Activated CD4-positive, CD25-positive, alpha-beta regulatory T cell treated with anti-CD3 and anti-CD28 coated beads, Interleukin-2, amount 50 U/mL, for 72 hours (primary cell): ENCODE data around the gene TBC1D4.

Experiments
- DNase-seq: peaks from one replicate; pipeline ENCODE4 v3.0.0; 2021

The TBC1D4 gene

DNA sequence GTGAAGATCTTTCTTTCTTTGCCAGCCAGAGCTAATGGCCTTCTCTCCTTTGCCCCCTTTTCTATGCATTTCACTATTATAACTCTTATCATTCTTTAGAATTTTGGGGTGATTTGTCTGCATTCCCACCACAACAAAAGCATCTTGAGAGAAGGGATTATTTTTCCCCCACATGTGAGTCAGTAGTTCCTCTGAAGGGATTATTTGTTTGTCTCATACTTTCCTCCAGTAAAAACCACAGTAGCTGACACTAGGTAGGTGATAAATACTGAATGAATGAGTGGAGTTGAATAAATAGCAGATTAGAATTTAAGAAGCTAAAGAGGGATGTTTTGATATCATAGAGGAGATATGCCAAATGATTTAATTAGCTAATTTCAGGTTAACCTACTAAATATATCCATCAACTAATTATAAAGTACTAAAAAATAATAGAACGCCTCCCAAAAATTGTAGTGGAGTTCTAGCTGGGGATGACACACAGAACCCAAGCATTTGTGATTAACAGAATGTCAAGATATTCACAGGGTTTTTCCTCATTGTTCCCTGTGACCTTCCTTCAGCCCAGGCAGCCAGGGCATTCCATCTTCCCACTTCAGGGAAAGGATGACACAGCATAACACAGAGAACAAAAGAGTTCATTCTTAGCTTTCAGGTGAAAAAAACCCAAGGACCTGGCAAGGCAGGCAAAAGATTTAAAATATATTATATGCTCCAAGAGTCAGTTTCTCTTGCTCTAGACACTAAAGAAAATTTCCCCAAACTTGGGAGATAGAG is 3.5 kb upstream of the TBC1D4 start:
- DNase-seq: no peak

DNA sequence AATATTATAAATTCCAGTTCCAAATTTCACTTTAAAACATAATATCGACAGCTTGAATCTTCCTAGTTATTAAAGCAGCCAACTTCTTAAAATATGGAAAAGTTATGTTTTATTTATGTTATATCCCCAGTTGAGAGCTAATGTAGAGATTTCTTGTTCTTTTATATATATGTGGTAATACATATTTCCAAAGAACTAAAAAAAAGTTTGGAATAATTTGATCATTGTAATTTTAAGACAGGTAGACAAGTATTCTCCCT is 781 bp upstream of the TBC1D4 start:
- DNase-seq: no peak

DNA sequence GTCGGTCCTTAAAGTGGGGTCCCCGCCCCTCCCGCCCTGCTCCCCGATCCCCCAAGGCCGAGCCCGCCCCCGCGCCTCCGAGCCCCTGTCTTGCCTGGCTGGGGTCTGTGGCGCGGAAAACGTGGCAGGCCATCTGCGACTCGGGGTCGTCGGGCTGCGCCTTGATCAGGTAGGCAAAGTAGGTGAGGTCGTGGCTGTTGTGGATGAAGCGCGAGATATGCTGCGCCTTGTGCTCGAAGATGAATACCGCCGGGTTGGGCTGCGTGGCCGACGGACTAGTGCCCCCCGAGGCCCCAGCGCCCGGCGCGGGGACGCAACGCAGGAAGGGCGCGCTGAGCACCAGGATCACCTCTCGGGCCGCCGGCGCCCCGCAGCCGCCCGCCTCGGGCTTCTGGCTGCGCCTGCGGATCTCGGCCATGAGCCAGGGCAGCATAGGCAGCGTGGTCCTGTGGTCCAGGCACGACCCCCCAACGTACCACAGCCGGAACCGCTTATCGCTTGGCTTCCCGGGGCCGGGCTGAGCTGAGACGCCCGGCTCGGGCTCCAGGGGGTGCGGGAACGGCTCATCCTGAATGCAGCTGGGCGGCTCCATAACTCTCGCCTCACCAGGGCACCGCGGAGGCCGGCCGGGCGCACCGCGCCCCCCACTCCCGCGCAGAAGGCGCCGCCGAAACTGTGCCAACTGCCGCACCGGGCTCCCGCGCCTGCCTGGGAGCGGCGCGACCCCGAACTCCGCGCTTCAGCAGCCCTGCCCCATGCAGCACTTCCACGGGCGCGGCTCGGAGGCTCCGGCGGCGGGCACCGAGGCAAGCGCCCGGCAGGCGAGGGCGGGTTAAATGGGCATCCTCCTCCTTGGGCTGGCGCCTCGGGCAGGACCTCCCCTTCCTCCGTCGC is 546 bp downstream of the TBC1D4 start:
- DNase-seq: peak; percentile 38

DNA sequence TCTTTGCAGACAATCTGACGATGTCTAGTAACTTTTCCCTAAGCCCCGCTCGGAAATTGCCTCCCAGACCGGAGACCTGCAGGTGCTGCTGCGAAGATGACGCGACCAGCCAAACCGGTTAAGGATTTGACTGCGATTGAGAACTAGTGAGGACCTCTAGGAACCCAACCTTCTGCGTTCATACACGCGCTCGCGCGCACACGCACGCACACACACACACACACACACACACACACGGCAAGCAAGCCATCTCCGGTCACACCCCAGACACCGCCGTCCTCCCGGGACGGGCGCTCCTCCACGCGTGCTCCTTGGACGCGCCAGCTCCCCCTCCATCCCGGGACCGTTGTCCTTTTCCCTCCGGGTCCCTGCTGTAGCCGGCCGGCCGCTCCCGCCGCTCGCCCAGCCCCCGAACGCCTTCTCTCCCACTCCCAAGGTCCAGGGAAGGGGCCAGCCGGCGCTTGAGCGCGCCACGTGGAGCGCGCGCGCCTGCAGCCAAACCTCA is 1.2 kb downstream of the TBC1D4 start:
- DNase-seq: no peak

DNA sequence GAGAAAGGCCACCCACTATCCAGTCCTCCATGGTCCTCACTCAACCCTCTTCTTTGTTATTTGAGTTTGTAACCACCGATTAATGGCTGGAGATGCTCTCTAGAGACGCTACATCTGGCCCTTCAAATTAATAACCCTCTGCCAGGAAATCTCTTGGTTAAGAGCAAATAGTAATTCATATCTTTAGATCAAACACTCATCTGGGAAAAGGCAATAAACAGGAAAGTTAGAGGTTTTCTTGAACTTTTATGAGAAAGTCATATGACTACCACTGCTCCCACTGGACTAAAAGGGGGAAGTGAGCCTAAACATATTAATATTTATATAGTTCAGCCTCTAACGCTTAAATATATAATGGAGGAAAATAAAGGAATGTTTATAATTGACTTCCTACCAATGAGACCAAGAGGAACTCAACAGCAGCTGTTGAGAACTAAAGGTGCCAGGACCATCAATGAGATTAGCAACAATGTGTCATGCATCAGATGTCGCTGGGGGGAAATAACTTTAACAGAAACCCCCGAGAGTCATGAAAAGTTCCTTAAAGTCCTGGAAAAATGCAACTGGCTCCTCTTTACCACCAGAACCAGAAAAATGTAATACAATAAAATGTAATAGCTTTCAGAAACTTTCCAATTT is 2.7 kb downstream of the TBC1D4 start:
- no peak for DNase-seq

DNA sequence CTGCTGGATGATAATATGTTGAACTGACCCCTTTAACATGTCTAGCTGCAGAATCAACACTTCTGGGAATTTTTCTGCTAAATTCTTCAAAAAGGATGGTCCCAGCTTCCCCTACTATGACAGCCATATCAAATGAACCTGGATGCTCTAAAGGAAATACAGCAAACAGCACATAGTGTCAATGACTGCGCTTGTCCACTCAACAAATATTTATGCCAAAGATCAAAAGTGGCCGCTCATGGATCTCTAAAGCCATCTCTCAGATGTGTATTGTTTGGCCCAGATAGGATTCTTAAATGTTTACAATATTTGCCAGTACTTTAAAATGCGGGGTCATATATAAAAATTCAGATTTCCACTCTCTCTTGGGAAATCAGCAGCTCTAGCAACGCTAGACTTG is 3.3 kb downstream of the TBC1D4 start:
- DNase-seq: no peak

DNA sequence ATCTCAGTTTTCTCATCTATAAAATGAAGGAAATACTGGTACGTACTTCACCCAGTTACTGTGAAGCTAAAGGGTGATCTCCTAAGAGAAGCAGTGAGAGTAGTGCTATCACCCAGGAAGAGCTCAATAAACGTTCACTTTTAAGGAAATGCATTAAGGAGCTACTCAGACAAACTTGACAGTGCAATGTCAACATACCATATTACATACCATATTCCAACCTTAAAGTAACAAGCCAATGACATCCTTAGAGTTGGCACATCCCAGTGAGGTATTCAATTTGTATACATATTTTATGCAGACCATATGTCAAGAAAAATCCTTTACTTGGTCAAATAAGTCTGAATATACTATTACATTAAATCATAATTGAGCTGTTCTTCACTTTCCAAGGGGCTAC is 7.0 kb downstream of the TBC1D4 start:
- no peak for DNase-seq

DNA sequence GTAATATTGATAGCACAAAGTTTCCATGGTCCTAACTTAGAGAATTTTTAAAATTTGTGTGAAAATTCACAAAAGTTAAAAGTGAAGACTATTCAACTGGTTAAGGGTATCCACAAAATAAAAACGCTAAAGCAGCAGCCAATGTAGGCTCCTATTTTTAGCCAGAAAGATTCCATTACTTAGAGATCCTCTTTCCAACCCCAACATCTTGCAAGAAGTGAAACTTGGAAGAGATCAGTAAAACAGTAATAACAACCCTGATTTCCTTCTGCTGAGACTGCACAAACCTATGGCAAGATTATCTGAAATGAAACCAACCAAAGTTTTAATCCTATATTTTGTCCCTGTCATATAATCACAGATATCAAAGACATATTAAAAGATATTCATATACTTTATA is 8.5 kb downstream of the TBC1D4 start:
- no peak for DNase-seq

DNA sequence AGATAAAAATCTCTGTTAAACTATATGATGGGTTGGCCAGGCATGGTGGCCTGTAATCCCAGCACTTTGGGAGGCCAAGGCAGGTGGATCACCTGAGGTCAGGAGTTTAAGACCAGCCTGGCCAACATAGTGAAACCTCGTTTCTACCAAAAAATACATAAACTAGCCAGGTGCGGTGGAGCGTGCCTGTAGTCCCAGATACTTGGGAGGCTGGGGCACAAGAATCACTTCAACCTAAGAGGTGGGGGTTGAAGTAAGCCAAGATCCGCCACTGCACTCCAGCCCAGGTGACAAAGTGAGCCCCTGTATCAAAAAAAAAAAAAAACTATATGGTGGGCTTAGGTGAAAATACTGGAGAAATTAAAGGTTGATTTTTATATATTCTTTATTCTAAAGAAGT is 11.3 kb downstream of the TBC1D4 start:
- no peak for DNase-seq

DNA sequence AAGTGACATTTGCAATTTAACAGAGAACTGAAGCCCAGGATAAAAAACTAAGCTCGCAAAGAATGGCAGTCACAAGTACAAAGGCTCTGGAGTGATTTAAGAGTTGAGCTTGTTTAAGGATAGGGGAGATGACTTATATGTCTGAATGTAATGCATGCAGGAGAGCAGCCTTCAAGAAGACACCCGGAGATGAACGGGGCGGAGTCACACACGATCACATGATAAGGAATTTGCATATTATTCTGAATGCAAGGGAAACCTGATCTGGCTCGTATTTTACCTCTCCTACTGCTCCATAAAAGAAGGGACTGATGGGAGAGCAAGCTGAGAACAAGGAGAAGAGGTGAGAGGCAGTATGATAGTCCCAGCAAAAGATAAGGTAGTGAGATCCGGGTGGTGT is 12.9 kb downstream of the TBC1D4 start:
- DNase-seq: no peak

DNA sequence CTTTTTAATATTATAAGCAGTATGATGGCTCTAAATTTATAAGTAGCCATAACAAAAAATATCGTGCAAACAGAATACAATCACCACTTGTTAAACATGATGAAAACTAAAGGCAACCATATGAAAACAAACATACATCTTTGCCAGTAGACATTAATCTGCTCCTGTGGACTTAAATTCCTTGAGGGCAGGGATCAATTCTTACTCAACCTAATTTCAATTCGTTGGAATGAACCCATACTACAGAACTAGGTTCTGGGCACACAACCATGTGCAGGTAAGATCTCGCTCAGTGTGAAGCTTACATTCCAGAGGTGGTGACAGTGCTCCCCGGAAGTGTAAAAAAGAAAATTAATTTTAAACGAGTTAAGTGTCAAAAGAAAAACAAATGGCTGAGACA is 13.4 kb downstream of the TBC1D4 start:
- DNase-seq: no peak

DNA sequence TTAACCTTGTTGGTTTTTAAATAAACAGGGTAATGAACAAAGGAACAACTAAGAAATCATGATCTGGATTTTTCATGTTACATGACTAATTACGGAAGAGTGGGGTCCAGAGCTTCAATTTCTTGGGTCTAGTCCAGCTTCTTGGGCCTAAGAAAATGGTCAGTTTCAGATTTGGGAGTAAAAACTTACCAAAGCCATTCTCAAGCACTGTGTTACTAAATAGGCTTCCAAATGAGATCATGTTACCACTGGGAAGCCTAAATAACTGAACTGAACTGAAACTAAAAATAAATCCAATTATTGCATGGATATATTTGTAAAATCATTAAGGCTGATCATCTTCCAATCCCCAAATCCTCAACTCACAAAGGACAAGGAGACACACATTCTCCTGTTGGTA is 13.9 kb downstream of the TBC1D4 start:
- DNase-seq: no peak

DNA sequence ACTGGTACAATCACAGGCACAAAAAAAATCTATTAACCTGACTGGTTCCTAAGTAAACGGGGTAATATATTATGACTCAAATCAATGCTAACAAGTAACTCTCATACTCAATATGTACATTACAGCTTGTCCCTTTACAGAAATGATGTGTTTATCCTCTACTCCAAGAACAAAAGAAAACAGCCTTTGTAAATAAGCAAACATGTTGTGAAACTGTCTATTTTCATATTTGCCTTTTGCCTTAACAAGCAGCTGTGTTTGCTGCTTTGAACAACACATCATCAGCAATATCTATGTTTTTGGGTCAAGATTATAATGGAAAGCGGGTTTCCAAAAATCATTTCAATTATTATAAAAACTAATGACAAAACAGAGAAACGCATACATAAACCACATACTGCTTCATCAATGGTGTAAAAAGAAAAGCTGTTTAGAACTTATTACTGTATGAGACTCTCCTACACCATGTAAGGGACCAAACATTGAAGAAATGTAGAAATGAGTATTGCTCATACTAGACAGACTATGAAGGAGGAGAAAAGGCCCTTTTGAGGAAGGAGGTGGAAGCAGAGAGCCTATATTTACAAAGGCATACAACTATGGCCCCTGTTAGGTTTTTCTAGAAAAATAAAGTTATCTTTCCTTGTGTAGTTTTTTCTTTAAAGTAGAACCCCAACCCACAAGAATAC is 14.8 kb downstream of the TBC1D4 start:
- DNase-seq: no peak

DNA sequence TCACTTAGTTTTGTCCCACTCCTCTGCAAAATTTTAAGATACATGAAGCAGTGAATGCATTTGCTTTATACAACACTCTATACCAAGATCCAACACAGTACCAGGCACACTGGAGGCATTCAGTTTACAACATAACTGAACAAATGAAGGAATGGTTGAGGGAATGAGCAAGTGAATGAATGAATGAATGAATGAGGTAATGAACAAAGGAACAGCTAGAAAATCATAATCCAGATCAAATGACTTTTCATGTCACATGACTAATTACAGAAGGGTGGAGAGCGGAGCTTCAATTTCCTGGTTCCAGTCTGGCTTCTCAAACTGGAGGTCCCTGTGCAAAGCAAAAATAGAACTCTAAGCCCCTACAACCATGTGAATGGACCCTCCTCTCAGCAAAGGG is 16.7 kb downstream of the TBC1D4 start:
- DNase-seq: no peak

DNA sequence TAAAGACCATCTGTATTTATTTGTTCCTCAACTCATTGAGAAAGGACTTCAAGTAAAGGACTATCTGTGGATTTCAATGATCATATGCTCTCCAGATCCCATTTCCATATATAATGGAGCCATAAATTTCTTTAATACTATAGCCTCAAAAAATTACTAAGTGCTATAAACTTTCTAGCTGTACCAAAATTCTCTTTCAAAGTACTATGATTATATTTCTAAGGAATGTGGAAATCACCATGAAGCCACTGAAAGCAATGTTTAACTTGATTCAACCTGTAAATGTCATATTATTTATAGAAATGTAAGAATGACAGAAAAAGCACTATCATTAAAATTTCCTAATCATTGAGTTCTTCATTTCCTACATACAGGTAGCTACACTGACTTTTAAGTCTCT is 20.7 kb downstream of the TBC1D4 start:
- DNase-seq: no peak

DNA sequence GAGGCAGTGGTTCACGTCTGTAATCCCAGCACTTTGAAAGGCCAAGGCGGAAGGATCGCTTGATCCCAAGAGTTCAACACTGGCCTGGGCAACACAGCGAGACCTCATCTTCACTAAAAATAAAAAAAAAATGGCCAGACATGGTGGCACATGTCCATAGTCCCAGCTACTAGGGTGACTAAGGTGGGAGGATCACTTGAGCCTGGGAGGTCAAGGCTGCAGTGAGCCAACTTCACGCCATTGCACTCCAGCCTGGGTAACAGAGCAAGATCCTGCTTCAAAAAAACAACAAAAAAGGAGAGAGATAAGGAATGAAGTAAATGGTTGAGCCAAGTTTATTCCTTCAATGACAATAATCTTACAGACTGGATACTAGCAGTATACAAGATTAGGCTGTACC is 21.3 kb downstream of the TBC1D4 start:
- DNase-seq: no peak

DNA sequence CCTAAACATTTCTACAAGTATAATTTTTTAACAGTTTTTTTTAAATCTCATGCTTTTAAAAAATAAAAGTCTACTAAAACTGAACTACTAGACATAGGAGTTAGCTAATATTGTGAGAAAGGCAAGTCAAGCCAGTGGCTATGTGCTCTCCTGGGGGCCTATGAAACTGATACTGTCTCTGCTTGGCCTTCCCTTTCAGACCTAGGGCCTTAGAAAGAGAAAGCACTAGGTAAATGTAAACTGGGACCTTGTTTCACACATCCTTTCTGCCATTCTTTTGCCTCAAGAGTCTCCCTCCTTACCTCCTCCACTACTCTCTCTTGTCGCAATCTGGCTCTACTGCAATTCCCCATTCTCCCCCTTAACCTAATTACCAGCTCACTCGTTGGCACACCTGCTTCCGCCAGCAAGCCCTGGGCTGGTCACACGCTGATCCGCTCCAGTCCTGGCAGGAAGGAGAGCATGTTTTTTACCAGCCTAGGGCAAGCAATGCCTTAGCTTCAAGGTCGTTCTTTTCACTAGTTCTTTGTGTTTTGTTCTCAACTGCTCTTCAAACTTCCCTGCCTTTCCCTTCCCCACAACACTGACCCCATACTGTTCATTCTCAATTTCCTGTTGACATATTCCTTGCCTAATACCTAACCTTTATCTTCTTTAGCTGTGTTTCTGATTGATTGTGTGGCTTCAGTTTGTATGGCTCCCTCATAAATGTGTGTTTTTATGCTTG is 23.1 kb downstream of the TBC1D4 start:
- no peak for DNase-seq

DNA sequence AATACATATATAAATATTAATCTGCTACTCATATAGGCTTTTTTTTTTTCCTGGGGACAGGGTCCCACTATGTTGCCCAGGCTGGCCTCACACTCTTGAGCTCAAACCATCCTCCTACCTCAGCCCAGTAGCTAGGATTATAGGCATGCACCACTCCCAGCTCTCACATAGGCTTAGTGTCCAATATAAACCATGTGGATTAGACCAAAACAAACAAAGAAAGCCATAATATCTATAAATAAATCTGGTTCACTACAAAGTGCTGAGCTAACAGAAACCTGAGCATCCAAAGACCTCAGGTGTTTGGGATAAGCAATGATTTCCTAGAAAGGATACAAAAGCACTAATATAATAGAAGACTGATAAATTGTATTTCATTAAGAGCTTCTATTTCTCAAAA is 26.0 kb downstream of the TBC1D4 start:
- DNase-seq: no peak

DNA sequence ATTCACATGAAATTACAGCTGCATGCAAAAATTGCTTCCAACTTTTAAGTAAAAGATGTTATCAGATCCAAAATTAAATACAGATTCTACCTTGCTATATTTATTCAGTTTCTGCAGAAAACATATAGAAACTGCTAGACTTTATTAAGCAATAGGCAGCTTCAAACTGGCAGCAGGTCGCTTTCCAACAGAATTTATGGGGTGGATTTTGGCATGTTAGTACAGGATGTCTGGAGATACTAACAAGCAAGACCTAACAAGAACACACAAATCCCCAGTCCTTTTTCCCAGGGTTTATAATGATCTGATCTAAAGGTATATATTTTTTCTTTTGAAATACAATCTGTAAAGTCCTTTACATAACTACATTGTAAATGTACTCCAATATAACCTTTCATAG is 27.5 kb downstream of the TBC1D4 start:
- no peak for DNase-seq

DNA sequence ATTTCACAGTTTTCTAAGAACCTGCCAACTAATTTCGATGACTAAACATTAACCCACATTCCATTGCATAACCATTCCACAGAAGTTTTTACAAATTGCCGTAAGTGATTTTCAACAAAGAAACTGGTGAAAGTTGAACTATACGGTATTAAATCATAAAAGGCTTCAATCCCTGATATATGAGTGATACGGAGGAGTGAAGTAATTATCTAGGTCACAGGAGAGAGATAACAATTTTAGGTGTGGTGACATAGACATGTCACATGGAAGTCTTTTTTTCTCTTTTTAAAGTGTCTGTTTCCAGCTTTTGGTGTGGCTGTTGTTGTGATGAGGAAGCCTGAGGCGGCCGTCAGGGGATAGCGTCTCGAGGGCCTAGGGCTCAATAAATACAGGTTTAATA is 29.4 kb downstream of the TBC1D4 start:
- DNase-seq: no peak

DNA sequence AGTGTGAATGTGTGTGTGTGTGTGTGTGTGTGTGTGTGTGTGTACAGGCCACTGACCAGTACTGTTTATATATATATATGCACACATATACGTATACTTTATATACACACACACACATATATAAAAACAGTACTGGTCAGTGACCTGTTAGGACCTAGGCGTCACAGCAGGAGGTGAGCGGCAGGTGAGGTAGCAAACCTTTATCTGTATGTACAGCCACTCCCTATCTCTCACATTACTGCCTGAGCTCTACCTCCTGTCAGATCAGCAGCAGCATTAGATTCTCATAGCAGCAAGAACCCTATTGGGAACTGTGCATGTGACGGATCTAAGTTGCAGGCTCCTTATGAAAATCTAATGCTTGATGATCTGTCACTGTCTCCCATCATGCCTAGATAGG is 34.5 kb downstream of the TBC1D4 start:
- no peak for DNase-seq

DNA sequence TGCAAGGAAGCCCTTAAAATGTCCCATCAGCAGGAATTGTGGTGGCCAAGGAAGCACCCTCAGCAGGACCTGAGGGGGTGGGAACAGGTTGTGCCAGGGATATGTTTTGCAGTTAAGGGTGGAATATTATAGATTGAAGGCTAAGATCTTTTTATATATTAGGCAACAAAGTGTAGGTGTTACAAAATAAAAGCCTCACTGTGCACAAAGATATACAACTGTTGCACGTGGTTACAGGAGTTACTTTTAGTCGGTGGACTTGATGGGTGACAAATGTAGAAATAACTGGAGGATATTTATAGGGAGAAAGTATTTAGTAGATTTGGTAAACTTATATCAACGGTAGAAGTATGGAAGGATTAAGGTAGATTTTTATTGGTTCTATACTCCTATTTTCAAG is 35.1 kb downstream of the TBC1D4 start:
- DNase-seq: no peak
